Erythroblast (primary cell): ENCODE measurements around the gene KIF26B.

ENCODE experiments used
- GATA1 ChIP-seq: IDR thresholded peaks from 2 replicates; pipeline ENCODE4 v1.6.1; 2011; ENCODE audit warnings: low read depth, mild to moderate bottlenecking, control low read depth, low read length, moderate library complexity
- POLR2A ChIP-seq: IDR thresholded peaks from 2 replicates; pipeline ENCODE4 v1.6.1; 2011; ENCODE audit warnings: mild to moderate bottlenecking, low read length

DNA sequence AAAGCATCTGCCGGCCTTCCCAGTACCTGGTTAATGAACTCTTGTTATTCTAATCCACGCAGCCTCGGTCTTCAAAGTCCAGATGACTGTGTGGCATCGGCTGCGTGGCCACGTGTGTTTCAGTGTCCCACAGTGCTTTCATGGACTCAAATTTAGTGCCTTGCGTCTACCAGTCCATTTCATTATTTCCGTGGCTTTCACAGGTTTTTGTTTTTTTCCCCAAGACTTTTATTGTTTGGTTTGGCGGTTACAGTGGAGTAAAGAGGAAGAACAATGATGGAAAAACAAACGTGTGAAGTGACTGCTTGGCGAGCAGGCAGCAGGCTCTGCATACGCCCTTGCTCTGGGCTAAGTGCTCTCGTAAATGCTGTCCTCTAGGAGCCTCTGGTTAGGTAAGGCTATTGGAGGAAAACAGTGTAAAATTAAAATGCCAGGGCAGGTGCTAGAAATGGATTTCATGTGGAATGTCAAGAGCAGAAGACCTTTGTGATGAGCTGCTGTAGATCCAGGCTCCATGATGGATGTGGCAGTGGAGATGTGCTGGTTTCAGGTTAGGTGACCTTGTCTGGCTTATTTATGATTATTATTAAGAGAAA is 536.3 kb downstream of the KIF26B start:
- TF ChIP-seq POLR2A (no peak), GATA1 (no peak)
